ENCODE measurements around the gene C1QC. TPM values are rescaled to one million over a fixed set of nuclear protein-coding genes. Genes with fewer than 3 reads are reported as not detected.

Gene C1QC
- total RNA-seq: 1 to 10 TPM in 1 of 5 donors, under 1 TPM in 2, not detected in 2; 0.62 to 1.9 (median 0.96) TPM
- total RNA-seq (2013): not detected
- 0 to 0.20 (median 0) reads per million in 29 experiments for total RNA-seq

DNA sequence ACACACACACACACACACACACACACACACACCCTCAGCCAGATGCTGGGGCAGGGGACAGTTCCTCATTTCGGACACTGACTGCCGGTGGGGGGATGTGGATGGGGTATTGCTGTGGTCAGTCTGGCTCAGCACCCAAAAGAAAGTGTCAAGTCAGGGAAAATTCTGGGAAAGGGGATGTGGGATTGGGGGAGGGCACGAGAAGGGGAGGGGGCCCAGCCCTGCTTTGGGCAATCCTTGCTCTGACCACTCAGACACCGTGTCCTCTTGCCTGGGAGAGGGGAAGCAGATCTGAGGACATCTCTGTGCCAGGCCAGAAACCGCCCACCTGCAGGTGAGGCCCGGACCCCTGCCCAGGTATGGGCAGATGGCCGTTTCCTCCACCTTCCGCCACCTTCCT is at the start of gene C1QC:
C1QC (plus strand) TSS at position 253 of the 400 bp plus-strand sequence. CDS start 391 bp downstream, outside the sequence.
- Mint-ChIP-seq H3K27ac (peak within 1 kb of the TSS in 1 of 2 donors; percentile 27), H3K36me3 (no peaks in the 10 kb centered on the region), H3K27me3 (peaks cover 26 to 29% of the 10 kb centered on the region in 2 donors), H3K4me3 (no peak within 1 kb of the TSS), H3K4me1 (no peaks in the 10 kb centered on the region), H3K9me3 (no peaks in the 10 kb centered on the region)
- Histone ChIP-seq H3K27ac (ENCODE audit: low read length) (no peak within 1 kb of the TSS), H3K36me3 (ENCODE audit: control insufficient read depth in 2 of 2, extremely low read depth in 1 of 2, insufficient read depth in 1 of 2, low read length in 1 of 2) (no peaks in the 10 kb centered on the region), H3K4me1 (ENCODE audit: control insufficient read depth in 1 of 2, extremely low read depth in 1 of 2, insufficient read depth in 2 of 2, low read length in 2 of 2) (peaks cover 0 to 6% of the 10 kb centered on the region in 2 experiments), H3K4me3 (ENCODE audit: control insufficient read depth in 1 of 2, extremely low read depth in 1 of 2, low read length in 1 of 2) (no peak within 1 kb of the TSS), H3K27me3 (replicated peaks in 1 of 2; ENCODE audit: control insufficient read depth in 2 of 2, extremely low read depth in 1 of 2, insufficient read depth in 2 of 2, low read length in 1 of 2) (peaks cover 0 to 55% of the 10 kb centered on the region in 2 experiments), H3K9me3 (no peaks in the 10 kb centered on the region)
- ATAC-seq (replicated peaks in 1 of 4) (no peak), DNase-seq (no peak)
- POLR2A ChIA-PET: no interaction called here
- CTCF ChIA-PET: no interaction called here
- WGBS (ENCODE audit: insufficient coverage): 57% methylated on average over 6 of the region's 8 CpGs

DNA sequence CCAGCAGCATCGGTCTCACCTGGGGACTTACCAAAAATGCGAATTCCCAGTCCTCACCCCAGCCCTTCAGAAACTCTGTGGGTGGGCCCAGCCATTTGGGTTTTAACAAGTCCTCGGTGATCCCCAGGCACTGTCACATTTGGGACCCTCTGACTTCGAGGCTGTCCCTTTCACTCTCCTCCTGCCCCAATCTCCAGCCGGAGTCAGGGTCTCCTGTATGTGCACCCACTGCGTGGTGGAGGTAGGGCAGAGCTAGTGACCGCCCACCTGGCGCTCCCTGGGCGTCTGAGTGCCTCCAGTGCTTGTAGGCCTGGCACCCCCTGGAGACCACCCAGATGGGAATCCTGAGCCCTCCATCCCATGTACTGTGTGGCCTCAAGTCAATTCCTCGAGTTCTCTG is 49.0 kb upstream of the C1QC start:
- 68% methylated on average over 6 of the region's 10 CpGs for WGBS (ENCODE audit: insufficient coverage)
- ChIA-PET POLR2A (no interaction called here), CTCF (no interaction called here)
- Mint-ChIP-seq H3K27ac (no peak overlapping the region), H3K27me3 (peaks cover 29 to 42% of the 10 kb centered on the region in 2 donors), H3K36me3 (no peaks in the 10 kb centered on the region), H3K4me1 (no peaks in the 10 kb centered on the region), H3K9me3 (no peaks in the 10 kb centered on the region), H3K4me3 (no peak overlapping the region)
- no peaks in the 10 kb centered on the region for H3K9me3 ChIP-seq
- H3K4me3 ChIP-seq (ENCODE audit: control insufficient read depth in 1 of 2, extremely low read depth in 1 of 2, low read length in 1 of 2): no peak overlapping the region
- no peak overlapping the region for H3K27ac ChIP-seq (ENCODE audit: low read length)
- no peak for DNase-seq
- H3K4me1 ChIP-seq (ENCODE audit: control insufficient read depth in 1 of 2, extremely low read depth in 1 of 2, insufficient read depth in 2 of 2, low read length in 2 of 2): no peaks in the 10 kb centered on the region
- no peak for ATAC-seq (replicated peaks in 1 of 4)
- no peaks in the 10 kb centered on the region for H3K36me3 ChIP-seq (ENCODE audit: control insufficient read depth in 2 of 2, extremely low read depth in 1 of 2, insufficient read depth in 1 of 2, low read length in 1 of 2)
- peaks cover 0 to 72% of the 10 kb centered on the region in 2 experiments for H3K27me3 ChIP-seq (replicated peaks in 1 of 2; ENCODE audit: control insufficient read depth in 2 of 2, extremely low read depth in 1 of 2, insufficient read depth in 2 of 2, low read length in 1 of 2)

DNA sequence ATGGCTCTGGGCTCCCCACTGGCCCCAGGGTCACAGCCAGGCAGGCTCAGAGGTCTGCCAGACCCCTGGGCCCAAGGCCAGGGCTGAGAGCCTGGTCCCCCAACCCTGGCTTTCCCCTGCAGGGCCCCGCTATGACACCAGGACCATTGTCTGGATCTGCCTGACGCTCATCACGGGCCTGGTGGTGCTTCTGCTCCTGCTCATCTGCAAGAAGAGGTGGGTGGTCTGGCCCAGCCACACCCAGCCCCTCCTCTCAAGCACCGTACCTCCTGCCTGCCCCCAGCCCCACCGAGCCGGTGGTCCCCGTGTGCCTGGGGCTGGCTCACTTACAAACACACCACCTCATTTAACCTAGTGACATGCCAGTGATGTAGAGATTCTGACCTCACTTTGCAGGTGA is 48.3 kb upstream of the C1QC start:
- no peak overlapping the region for H3K4me3 Mint-ChIP-seq
- no peaks in the 10 kb centered on the region for H3K9me3 Mint-ChIP-seq
- WGBS (ENCODE audit: insufficient coverage): 67% methylated on average over 3 of the region's 7 CpGs
- no peaks in the 10 kb centered on the region for H3K36me3 ChIP-seq (ENCODE audit: control insufficient read depth in 2 of 2, extremely low read depth in 1 of 2, insufficient read depth in 1 of 2, low read length in 1 of 2)
- H3K4me1 Mint-ChIP-seq: no peaks in the 10 kb centered on the region
- H3K27ac Mint-ChIP-seq: no peak overlapping the region
- no peak overlapping the region for H3K4me3 ChIP-seq (ENCODE audit: control insufficient read depth in 1 of 2, extremely low read depth in 1 of 2, low read length in 1 of 2)
- H3K27me3 ChIP-seq (replicated peaks in 1 of 2; ENCODE audit: control insufficient read depth in 2 of 2, extremely low read depth in 1 of 2, insufficient read depth in 2 of 2, low read length in 1 of 2): peaks cover 0 to 72% of the 10 kb centered on the region in 2 experiments
- no peak for DNase-seq
- no peak overlapping the region for H3K27ac ChIP-seq (ENCODE audit: low read length)
- no peaks in the 10 kb centered on the region for H3K36me3 Mint-ChIP-seq
- H3K9me3 ChIP-seq: no peaks in the 10 kb centered on the region
- ChIA-PET POLR2A (interaction anchor here in 1 of 2 donors (0.6 kb wide), 1 partner anchor 61 kb away, joined by 9 read pairs; no protein-coding TSS in a partner anchor), CTCF (no interaction called here)
- no peaks in the 10 kb centered on the region for H3K4me1 ChIP-seq (ENCODE audit: control insufficient read depth in 1 of 2, extremely low read depth in 1 of 2, insufficient read depth in 2 of 2, low read length in 2 of 2)
- peaks cover 29 to 37% of the 10 kb centered on the region in 2 donors for H3K27me3 Mint-ChIP-seq
- no peak for ATAC-seq (replicated peaks in 1 of 4)

DNA sequence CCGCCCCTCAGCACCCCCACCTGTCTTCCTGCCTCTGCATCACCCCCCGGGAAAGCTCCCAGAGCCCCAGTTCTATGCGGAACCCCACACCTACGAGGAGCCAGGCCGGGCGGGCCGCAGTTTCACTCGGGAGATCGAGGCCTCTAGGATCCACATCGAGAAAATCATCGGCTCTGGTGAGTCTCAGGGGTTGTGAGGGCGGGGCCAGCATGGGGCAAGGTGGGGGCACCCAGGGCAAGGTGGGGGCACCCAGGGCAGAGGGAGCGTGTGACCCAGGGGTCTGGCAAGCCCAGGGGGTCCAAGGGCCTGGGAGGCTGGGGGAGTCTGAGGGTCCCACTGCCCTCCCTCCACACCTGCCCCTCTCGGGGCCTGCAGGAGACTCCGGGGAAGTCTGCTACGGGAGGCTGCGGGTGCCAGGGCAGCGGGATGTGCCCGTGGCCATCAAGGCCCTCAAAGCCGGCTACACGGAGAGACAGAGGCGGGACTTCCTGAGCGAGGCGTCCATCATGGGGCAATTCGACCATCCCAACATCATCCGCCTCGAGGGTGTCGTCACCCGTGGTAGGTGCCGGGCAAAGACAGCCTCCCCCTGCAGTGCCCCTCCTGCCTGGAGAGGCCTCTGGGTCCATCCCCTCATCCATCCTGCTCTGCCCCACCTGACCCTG is 46.0 kb upstream of the C1QC start:
- ChIA-PET POLR2A (no interaction called here), CTCF (no interaction called here)
- WGBS (ENCODE audit: insufficient coverage): 77% methylated on average over 29 of the region's 30 CpGs
- no peaks in the 10 kb centered on the region for H3K36me3 Mint-ChIP-seq
- no peak overlapping the region for H3K27ac ChIP-seq (ENCODE audit: low read length)
- H3K9me3 Mint-ChIP-seq: no peaks in the 10 kb centered on the region
- no peaks in the 10 kb centered on the region for H3K4me1 Mint-ChIP-seq
- peaks cover 0 to 71% of the 10 kb centered on the region in 2 experiments for H3K27me3 ChIP-seq (replicated peaks in 1 of 2; ENCODE audit: control insufficient read depth in 2 of 2, extremely low read depth in 1 of 2, insufficient read depth in 2 of 2, low read length in 1 of 2)
- no peak overlapping the region for H3K4me3 ChIP-seq (ENCODE audit: control insufficient read depth in 1 of 2, extremely low read depth in 1 of 2, low read length in 1 of 2)
- H3K4me3 Mint-ChIP-seq: no peak overlapping the region
- H3K36me3 ChIP-seq (ENCODE audit: control insufficient read depth in 2 of 2, extremely low read depth in 1 of 2, insufficient read depth in 1 of 2, low read length in 1 of 2): no peaks in the 10 kb centered on the region
- H3K9me3 ChIP-seq: no peaks in the 10 kb centered on the region
- ATAC-seq (replicated peaks in 1 of 4) (no peak), DNase-seq (no peak)
- no peak overlapping the region for H3K27ac Mint-ChIP-seq
- H3K4me1 ChIP-seq (ENCODE audit: control insufficient read depth in 1 of 2, extremely low read depth in 1 of 2, insufficient read depth in 2 of 2, low read length in 2 of 2): no peaks in the 10 kb centered on the region
- H3K27me3 Mint-ChIP-seq: peaks cover 15 to 28% of the 10 kb centered on the region in 2 donors

DNA sequence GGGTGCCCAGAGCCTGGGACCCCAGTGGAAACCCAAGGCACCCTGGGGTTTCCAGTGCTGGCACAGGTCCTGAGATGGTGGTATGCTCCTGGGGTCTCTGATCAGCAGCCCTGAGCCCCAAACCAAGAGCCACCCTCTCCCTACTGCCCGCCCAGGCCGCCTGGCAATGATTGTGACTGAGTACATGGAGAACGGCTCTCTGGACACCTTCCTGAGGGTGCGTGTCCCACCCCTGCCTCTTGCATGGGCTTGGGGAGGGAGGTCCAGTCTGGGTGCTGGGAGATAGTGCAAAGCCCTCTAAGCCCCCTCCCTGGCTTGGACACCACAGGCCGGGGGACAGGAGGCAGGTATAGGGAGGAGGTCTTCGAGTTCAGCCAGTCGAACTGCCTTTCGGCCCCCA is 45.4 kb upstream of the C1QC start:
- Histone ChIP-seq H3K9me3 (no peaks in the 10 kb centered on the region), H3K27ac (ENCODE audit: low read length) (no peak overlapping the region), H3K4me3 (ENCODE audit: control insufficient read depth in 1 of 2, extremely low read depth in 1 of 2, low read length in 1 of 2) (no peak overlapping the region), H3K27me3 (replicated peaks in 1 of 2; ENCODE audit: control insufficient read depth in 2 of 2, extremely low read depth in 1 of 2, insufficient read depth in 2 of 2, low read length in 1 of 2) (peaks cover 0 to 72% of the 10 kb centered on the region in 2 experiments), H3K36me3 (ENCODE audit: control insufficient read depth in 2 of 2, extremely low read depth in 1 of 2, insufficient read depth in 1 of 2, low read length in 1 of 2) (no peaks in the 10 kb centered on the region), H3K4me1 (ENCODE audit: control insufficient read depth in 1 of 2, extremely low read depth in 1 of 2, insufficient read depth in 2 of 2, low read length in 2 of 2) (no peaks in the 10 kb centered on the region)
- ATAC-seq (replicated peaks in 1 of 4) (no peak), DNase-seq (no peak)
- Mint-ChIP-seq H3K4me3 (no peak overlapping the region), H3K27ac (no peak overlapping the region), H3K36me3 (no peaks in the 10 kb centered on the region), H3K9me3 (no peaks in the 10 kb centered on the region), H3K27me3 (peaks cover 15 to 26% of the 10 kb centered on the region in 2 donors), H3K4me1 (no peaks in the 10 kb centered on the region)
- CTCF ChIA-PET: no interaction called here
- WGBS (ENCODE audit: insufficient coverage): 91% methylated on average over 4 of the region's 8 CpGs
- POLR2A ChIA-PET: no interaction called here

DNA sequence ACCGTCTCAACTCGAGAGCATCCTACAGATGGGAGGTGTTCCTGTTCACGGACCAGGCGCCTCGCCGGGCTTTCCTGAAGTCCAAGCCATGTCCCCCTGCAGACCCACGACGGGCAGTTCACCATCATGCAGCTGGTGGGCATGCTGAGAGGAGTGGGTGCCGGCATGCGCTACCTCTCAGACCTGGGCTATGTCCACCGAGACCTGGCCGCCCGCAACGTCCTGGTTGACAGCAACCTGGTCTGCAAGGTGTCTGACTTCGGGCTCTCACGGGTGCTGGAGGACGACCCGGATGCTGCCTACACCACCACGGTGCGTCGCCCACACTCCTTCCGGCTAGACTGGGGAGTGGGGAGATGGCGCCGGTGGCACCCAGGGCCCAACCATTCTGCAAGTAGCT is 44.7 kb upstream of the C1QC start:
- Mint-ChIP-seq H3K4me3 (no peak overlapping the region), H3K4me1 (no peaks in the 10 kb centered on the region), H3K27me3 (peaks cover 15 to 31% of the 10 kb centered on the region in 2 donors), H3K36me3 (no peaks in the 10 kb centered on the region), H3K9me3 (no peaks in the 10 kb centered on the region), H3K27ac (no peak overlapping the region)
- no peaks in the 10 kb centered on the region for H3K9me3 ChIP-seq
- DNase-seq (no peak), ATAC-seq (replicated peaks in 1 of 4) (no peak)
- no peak overlapping the region for H3K4me3 ChIP-seq (ENCODE audit: control insufficient read depth in 1 of 2, extremely low read depth in 1 of 2, low read length in 1 of 2)
- 71% methylated on average over 19 of the region's 24 CpGs for WGBS (ENCODE audit: insufficient coverage)
- POLR2A ChIA-PET: no interaction called here
- CTCF ChIA-PET: no interaction called here
- H3K27ac ChIP-seq (ENCODE audit: low read length): no peak overlapping the region
- H3K36me3 ChIP-seq (ENCODE audit: control insufficient read depth in 2 of 2, extremely low read depth in 1 of 2, insufficient read depth in 1 of 2, low read length in 1 of 2): no peaks in the 10 kb centered on the region
- H3K4me1 ChIP-seq (ENCODE audit: control insufficient read depth in 1 of 2, extremely low read depth in 1 of 2, insufficient read depth in 2 of 2, low read length in 2 of 2): no peaks in the 10 kb centered on the region
- peaks cover 0 to 71% of the 10 kb centered on the region in 2 experiments for H3K27me3 ChIP-seq (replicated peaks in 1 of 2; ENCODE audit: control insufficient read depth in 2 of 2, extremely low read depth in 1 of 2, insufficient read depth in 2 of 2, low read length in 1 of 2)

Measured in T-cell (primary cell).